ENCODE results near the gene JCAD.

DNA sequence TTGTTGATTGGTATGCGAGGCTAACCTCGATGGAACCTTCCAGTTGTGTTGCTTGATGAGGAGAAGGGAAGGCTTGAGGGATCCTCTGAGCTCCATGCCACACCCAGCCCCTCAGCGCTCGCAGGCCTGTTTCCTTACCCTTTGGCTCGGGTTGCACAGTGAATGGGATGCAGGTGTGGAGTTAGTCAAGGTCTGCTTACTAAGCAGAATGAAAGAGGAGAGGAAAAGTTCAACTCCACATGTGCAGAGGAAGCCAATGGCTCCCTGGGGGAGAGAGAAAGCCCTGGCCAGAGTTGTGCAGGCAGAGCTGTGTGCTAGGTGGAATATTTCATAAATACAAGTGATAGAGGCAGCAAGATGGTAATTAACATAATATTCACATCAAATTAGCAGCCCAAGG is 85.5 kb downstream of the JCAD start:
- TF ChIP-seq CTCF (IDR thresholded peaks at IDR 0.05) (no peak), POLR2AphosphoS5 (IDR thresholded peaks at IDR 0.05; ENCODE audit: low read depth, low read length) (no peak)
- TF ChIP-seq, protein P1, sequence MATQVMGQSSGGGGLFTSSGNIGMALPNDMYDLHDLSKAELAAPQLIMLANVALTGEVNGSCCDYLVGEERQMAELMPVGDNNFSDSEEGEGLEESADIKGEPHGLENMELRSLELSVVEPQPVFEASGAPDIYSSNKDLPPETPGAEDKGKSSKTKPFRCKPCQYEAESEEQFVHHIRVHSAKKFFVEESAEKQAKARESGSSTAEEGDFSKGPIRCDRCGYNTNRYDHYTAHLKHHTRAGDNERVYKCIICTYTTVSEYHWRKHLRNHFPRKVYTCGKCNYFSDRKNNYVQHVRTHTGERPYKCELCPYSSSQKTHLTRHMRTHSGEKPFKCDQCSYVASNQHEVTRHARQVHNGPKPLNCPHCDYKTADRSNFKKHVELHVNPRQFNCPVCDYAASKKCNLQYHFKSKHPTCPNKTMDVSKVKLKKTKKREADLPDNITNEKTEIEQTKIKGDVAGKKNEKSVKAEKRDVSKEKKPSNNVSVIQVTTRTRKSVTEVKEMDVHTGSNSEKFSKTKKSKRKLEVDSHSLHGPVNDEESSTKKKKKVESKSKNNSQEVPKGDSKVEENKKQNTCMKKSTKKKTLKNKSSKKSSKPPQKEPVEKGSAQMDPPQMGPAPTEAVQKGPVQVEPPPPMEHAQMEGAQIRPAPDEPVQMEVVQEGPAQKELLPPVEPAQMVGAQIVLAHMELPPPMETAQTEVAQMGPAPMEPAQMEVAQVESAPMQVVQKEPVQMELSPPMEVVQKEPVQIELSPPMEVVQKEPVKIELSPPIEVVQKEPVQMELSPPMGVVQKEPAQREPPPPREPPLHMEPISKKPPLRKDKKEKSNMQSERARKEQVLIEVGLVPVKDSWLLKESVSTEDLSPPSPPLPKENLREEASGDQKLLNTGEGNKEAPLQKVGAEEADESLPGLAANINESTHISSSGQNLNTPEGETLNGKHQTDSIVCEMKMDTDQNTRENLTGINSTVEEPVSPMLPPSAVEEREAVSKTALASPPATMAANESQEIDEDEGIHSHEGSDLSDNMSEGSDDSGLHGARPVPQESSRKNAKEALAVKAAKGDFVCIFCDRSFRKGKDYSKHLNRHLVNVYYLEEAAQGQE (IDR thresholded peaks at IDR 0.05; ENCODE audit: insufficient read depth in 1 of 2, low read depth in 2 of 2, low read length in 1 of 2) = no peak

Measured in Panc1 (cell line).